ENCODE results near the gene COQ5.

DNA sequence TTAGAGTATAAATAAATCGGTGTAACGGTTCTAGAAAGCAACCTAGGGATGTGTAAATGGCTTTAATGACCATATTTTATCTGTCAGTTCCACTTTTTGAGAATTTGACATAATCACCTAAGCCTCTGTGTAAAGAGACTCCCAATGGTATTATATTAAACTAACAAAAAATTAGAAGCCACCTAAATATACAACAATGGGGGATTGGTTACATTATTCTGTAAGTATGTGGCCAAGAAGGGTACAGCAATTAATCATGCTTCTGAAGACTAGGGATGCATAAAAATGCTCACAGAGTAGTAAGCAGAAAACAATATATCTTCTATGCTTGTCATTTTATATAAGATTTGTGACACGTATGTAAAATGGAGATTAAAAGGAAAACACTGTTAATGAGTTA, 15.7 kb upstream of the COQ5 start:
- TF ChIP-seq, protein P1, sequence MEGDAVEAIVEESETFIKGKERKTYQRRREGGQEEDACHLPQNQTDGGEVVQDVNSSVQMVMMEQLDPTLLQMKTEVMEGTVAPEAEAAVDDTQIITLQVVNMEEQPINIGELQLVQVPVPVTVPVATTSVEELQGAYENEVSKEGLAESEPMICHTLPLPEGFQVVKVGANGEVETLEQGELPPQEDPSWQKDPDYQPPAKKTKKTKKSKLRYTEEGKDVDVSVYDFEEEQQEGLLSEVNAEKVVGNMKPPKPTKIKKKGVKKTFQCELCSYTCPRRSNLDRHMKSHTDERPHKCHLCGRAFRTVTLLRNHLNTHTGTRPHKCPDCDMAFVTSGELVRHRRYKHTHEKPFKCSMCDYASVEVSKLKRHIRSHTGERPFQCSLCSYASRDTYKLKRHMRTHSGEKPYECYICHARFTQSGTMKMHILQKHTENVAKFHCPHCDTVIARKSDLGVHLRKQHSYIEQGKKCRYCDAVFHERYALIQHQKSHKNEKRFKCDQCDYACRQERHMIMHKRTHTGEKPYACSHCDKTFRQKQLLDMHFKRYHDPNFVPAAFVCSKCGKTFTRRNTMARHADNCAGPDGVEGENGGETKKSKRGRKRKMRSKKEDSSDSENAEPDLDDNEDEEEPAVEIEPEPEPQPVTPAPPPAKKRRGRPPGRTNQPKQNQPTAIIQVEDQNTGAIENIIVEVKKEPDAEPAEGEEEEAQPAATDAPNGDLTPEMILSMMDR (IDR thresholded peaks at IDR 0.05): no peak
- TF ChIP-seq EP300 (IDR thresholded peaks at IDR 0.05): no peak

All from suprapubic skin (tissue), 3 donors.